HG03575 (cell line): ENCODE data around the gene CACHD1.

Experiments used
- ATAC-seq: cut with Tn5 transposase; IDR thresholded peaks from one replicate; pipeline ENCODE4 v1.9.1; 2021; ENCODE audit not compliant: unreplicated experiment, insufficient number of reproducible peaks, low FRiP score; ENCODE audit errors: extremely low read depth

The CACHD1 gene

DNA sequence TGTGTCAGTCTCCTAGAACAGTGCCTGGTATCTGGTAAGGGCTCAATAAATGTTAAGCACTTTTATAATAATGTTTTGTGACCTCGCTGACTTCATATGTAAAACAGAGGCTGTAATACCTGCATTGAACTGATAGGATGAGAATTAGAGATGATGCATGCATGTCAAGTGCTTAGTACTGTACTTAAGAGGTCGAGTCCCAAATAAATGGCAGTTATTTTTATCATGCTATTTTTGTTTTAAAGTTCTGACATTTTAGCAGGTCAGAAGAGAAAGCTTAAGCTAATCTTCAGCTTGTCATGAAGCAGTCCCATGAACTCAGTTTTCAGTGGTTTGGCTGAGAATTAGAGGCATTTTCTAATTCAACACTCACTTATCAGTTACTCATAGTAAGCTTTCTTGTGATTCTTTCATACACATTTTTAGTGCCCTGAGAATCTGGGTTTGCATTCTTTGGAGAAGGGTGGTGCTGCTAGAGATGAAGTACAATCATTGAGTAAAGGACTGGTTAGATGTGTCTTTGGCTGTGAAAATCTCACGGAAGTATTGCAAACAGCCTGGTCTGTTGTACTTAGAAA, 199.3 kb downstream of the CACHD1 start:
- no peak for ATAC-seq

- no peak for ATAC-seq
Measured at GRCh38 chr1:64675718-64676345, 205.9 kb downstream of the CACHD1 start.

GRCh38 chr1:64676386-64676785, 206.5 kb downstream of the CACHD1 start:
- no peak for ATAC-seq

DNA sequence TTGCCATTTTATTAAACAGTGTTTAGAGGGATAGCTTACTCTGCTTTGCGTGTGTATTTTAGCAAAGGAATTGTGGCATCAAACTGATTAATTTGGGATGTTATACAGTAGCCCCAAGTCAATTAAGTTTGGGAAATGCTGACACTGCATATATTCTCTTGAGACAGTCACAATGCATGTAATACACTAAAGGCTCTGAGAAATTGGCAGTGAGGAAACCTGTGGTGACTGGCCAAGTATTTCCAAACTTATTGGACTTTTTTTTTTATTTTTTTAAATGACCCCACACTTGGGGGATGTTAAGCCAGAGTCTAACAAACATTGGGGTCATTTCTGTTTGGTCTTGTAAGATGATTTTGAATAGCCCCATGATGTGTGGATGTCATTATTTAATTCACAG, 207.6 kb downstream of the CACHD1 start:
- ATAC-seq: no peak

DNA sequence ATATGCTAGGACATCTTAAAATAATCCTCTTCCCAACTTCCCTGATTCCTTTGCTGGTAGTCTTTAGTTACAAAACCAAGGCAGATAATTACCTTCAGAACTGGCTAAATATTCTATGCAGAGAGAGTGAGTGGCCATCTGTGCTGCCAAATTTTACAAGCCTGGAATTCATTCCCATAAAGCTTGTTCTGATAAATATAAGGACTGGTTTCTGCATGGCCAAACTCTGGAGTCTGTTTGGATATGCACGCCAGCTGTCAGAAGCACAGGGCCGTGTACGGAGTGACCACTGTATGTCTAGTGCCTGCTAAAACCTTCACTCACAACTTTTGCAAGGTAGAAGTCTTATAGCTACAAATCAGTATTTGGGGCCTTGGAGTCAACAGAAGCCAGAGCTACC, 208.4 kb downstream of the CACHD1 start:
- ATAC-seq: no peak

DNA sequence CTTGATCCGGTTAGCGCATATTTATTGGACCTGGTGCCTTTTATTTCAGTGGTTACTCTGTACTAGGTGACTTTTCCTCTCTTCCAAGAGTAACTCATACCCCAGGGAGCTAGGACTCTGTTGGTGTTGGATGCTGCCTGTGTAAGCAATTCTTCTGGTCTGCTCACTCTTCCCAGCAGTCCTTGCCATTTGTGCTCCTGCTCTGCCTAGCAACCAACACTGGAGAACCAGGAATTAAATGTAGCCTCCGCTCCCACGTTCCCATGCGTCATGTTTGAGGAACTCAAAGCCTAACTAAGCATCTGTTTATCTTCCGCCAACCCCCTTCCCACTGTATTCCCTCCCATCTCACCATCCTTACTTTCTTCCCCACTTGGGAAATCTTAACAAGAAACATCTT, 209.2 kb downstream of the CACHD1 start:
- no peak for ATAC-seq

- ATAC-seq: no peak
Measured at GRCh38 chr1:64680599-64680998, 210.7 kb downstream of the CACHD1 start.

DNA sequence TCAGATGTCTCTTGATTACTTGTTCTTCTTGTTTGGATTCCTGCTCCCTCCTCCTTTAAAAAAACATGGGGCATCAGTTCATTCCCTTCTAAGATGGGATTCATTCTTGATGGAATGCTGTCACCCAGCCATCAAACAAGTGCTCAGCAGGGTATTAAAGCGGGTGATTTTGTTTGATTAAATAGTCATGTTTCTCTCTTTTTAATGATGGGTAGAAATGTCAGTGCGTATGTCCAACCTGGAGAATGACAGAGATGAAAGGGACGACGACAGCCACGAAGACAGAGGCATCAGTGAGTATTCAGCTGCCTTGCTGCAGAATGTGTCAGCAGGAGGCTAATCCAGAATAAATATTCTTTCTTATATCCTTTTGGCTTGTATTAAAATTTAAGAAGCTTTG, 211.1 kb downstream of the CACHD1 start:
- no peak for ATAC-seq

- ATAC-seq: no peak
Measured at GRCh38 chr1:64683419-64683818, 213.5 kb downstream of the CACHD1 start.

GRCh38 chr1:64685217-64685616, 215.3 kb downstream of the CACHD1 start:
- no peak for ATAC-seq

DNA sequence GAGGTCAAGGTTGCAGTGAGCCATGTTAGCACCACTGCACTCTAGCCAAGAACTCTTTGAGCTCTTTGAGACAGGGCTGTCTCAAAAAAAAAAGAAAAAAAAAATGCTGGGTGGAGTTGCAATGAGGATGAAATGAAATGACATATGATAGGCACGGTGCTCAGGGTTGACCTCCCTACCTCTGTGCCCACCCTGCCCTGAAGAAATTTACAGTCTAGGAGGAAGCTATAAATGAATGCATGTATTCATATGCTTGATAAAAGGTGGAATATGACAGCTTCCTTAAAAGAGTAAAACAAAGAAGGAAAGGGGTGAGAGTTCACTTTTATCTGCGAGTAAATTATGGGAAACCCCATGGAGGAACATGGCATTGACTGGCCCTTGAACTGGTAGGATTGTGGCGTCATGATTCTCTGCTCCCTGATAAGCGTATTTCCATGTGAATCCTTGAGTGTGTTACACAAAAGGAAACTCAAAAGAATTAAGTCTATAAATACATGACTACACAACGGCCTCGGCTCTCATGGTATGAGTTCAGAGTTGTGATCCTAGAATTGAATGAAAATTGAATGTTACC, 215.9 kb downstream of the CACHD1 start:
- ATAC-seq: no peak

DNA sequence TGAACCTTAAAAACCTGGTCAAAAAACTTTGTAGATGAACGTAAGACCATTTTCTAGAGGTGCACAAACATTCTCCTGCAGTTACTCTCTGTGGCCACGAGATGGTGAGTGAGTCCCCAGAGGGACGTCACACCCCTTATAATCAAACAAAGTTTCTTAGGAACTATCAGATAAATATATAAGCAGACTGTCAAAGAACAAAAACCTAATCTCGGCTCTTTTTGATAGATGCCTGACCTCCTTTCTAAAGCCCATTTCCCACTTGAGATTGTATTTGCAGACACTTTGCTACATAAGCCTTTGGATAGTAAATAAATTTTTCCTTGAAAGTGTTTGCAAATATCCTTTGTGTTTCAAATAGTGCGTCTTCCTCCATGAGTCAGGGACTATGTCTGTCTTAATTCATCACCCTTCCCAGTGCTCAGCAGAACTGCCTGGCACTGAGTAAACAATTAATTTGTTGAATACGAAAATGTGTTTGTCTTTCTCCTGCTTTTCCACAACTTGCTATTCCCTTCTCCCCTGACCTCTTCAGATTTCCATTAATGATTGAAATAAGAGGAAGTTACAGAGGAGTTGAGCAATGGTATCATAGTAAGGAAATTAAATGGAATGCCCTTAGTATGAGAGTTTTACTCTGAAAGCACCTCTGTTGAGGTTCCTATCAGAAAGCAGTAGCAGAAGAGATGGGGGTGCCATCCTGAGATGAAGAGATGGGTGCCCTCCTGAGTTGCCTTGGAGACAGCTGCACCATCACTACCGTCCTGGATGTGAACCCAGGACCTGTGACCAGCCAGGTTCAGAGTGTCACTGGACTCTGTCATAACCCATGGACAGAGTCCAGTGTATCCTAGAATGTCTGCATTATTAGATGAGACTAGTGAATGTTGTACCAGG, 217.1 kb downstream of the CACHD1 start:
- ATAC-seq: no peak

- ATAC-seq: no peak
Measured at GRCh38 chr1:64687725-64688327, 217.9 kb downstream of the CACHD1 start.

- ATAC-seq: no peak
Measured at GRCh38 chr1:64691626-64692025, 221.7 kb downstream of the CACHD1 start.

GRCh38 chr1:64692911-64693310, 223.0 kb downstream of the CACHD1 start:
- ATAC-seq: no peak

DNA sequence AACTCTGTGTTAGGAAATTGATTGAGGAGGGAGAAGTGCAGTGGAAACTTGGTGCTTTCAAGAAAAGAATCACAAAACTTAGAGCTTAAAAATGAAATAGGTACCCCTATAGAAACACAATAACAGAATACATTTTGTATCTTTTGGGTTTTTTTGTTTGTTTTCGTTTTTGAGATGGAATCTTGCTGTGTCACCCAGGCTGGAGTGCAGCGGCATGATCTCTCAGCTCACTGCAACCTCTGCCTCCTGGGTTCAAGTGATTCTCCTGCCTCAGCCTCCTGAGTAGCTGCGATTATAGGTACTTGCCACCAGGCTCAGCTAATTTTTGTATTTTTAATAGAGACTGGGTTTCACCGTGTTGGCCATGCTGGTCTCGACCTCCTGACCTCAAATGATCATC, 223.5 kb downstream of the CACHD1 start:
- no peak for ATAC-seq

GRCh38 chr1:64696879-64697278, 226.9 kb downstream of the CACHD1 start:
- no peak for ATAC-seq

- no peak for ATAC-seq
Measured at GRCh38 chr1:64699327-64699726, 229.4 kb downstream of the CACHD1 start.

- no peak for ATAC-seq
Measured at GRCh38 chr1:64701071-64701470, 231.1 kb downstream of the CACHD1 start.
